Muscle of leg (tissue), 11 donors: ENCODE data around the gene AFAP1. TPM values are rescaled to one million over a fixed set of nuclear protein-coding genes. Genes with fewer than 3 reads are reported as not detected.
"Not testable (repeated sequence)": the region's sequence is repeated elsewhere in the genome, so short reads cannot be mapped to it uniquely, and the experiment has no call there.

Experiments
- DNase-seq: peaks from one replicate; pipeline ENCODE4 v3.0.0; 2013
- H3K27ac ChIP-seq: one replicate; pipeline ENCODE4 v1.5.1; 2013; ENCODE audit warnings: mild to moderate bottlenecking, low read length, control low read depth
- H3K27me3 ChIP-seq: one replicate; pipeline ENCODE4 v1.6.1; 2013; ENCODE audit warnings: low read length; ENCODE audit not compliant: control insufficient read depth, insufficient read depth
- H3K36me3 ChIP-seq: one replicate; pipeline ENCODE4 v1.6.1; 2013; ENCODE audit warnings: low read length; ENCODE audit not compliant: control insufficient read depth, insufficient read depth
- H3K4me1 ChIP-seq: one replicate; pipeline ENCODE4 v1.6.1; 2013; ENCODE audit warnings: low read length; ENCODE audit not compliant: control insufficient read depth, insufficient read depth
- H3K4me3 ChIP-seq: one replicate; pipeline ENCODE4 v1.5.1; 2013; ENCODE audit warnings: low read length, control low read depth
- H3K9me3 ChIP-seq: replicated peaks from 2 replicates; pipeline ENCODE4 v1.6.1; 2013; ENCODE audit warnings: low read depth, low read length; ENCODE audit not compliant: control insufficient read depth
- WGBS: methylation state at CpG from one replicate; pipeline ENCODE4 v1.1.5; 2013; ENCODE audit warnings: missing lambda C conversion rate; ENCODE audit not compliant: insufficient coverage; 5-methylcytosine and 5-hydroxymethylcytosine counted together
- polyA plus RNA-seq, 8 donors: library from polyadenylated mRNA; unstranded; fragments of 120-200 nt; gene quantifications; one replicate each; pipeline versions ENCODE4 v1.2.1 to v1.2.3, GENCODE V29; 2013; ENCODE audit warnings: inconsistent platforms in 1 of 8, low replicate concordance in 1 of 8; ENCODE audit not compliant: insufficient read length in 8 of 8, insufficient read depth in 1 of 8
- total RNA-seq: library from RNA; stranded (reverse); fragments of 120-200 nt; gene quantifications from one replicate; pipeline ENCODE4 v1.2.4, GENCODE V29; 2013

AFAP1 gene
- total and polyA plus RNA-seq, 9 donors = 21.9 to 43.0 (median 34.3) TPM

DNA sequence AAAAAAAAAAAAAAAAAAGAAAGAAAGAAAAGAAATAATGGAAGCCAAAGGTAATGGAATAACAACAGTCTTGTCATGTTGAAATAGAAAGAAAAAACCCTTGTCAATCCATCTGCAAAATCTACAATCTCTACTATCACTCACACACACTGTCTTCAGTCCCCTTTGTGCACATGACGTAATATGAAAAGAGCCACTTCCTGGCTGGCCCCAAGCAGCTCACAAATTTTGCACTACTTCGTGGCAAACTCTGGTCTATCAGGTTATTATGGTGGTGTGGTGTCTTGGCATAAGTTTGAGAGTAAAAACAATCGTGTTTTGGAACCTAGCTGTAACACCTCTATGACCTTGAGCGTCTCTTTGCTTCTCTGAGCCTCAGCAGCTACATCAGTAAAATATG, 8.3 kb upstream of the AFAP1 start:
- Histone ChIP-seq H3K27me3 (peaks cover 6% of the 10 kb centered on the region), H3K27ac (no peak overlapping the region), H3K4me3 (no peak overlapping the region), H3K9me3 (no peaks in the 10 kb centered on the region), H3K4me1 (peaks cover 7% of the 10 kb centered on the region), H3K36me3 (no peaks in the 10 kb centered on the region)
- no CpG with 5 or more reads among the region's 4 CpGs for WGBS
- no peak for DNase-seq

- H3K36me3 ChIP-seq = no peaks in the 10 kb centered on the region
- H3K27ac ChIP-seq = no peak overlapping the region
- WGBS = 59% methylated on average over 11 of the region's 14 CpGs
- no peaks in the 10 kb centered on the region for H3K9me3 ChIP-seq
- peak; percentile 72 for DNase-seq
- H3K4me3 ChIP-seq = no peak overlapping the region
- peaks cover 6% of the 10 kb centered on the region for H3K27me3 ChIP-seq
- peaks cover 7% of the 10 kb centered on the region for H3K4me1 ChIP-seq
Observed at GRCh38 chr4:7945709-7946380, 6.2 kb upstream of the AFAP1 start.

GRCh38 chr4:7944599-7945220, 5.0 kb upstream of the AFAP1 start:
- no CpG with 5 or more reads among the region's 5 CpGs for WGBS
- H3K4me1 ChIP-seq = peaks cover 10% of the 10 kb centered on the region
- DNase-seq = no peak
- peaks cover 6% of the 10 kb centered on the region for H3K27me3 ChIP-seq
- H3K36me3 ChIP-seq = no peaks in the 10 kb centered on the region
- no peaks in the 10 kb centered on the region for H3K9me3 ChIP-seq
- no peak overlapping the region for H3K27ac ChIP-seq
- no peak overlapping the region for H3K4me3 ChIP-seq

DNA sequence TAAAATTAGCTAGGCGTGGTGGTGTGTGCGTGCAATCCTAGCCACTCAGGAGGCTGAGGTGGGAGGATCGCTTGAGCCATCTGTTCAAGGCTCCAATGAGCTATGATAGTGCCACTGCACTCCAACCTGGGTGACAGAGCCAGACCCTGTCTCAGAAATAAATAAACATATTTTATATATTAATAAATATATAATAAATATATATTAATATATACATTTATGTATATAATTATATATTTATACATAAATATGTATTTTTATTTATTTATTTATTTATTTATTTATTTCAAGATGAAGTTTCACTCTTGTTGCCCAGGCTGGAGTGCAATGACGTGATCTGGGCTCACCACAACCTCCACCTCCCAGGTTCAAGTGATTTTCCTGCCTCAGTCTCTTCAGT, 4.0 kb upstream of the AFAP1 start:
- not testable (repeated sequence) for H3K9me3 ChIP-seq, DNase-seq, H3K27me3 ChIP-seq, H3K4me3 ChIP-seq, H3K36me3 ChIP-seq, H3K27ac ChIP-seq
- no CpG with 5 or more reads among the region's 4 CpGs for WGBS
- H3K4me1 ChIP-seq = peaks cover 10% of the 10 kb centered on the region

DNA sequence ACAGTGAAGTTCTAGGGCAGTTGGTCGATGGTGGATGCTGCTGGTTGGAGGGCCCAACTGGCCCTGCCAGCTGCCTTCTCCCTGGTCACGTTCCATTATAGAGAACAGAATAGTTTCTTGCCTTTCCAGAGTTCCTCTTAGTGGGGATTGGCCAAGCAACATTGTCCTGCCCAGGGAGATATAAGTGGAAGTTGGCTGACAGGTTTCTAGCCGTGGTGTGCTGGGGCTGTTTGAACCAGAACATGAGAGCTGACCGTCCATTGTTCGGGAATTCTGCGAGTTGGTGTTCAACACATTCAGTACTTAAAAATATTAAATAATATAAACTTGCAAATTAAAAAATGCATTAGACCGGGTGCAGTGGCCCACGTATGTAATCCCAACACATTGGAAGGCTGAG, 3.5 kb upstream of the AFAP1 start:
- no peaks in the 10 kb centered on the region for H3K9me3 ChIP-seq
- H3K4me3 ChIP-seq = no peak overlapping the region
- H3K27me3 ChIP-seq = peaks cover 2% of the 10 kb centered on the region
- no CpG with 5 or more reads among the region's 8 CpGs for WGBS
- H3K4me1 ChIP-seq = peaks cover 14% of the 10 kb centered on the region
- DNase-seq = no peak
- no peaks in the 10 kb centered on the region for H3K36me3 ChIP-seq
- no peak overlapping the region for H3K27ac ChIP-seq

GRCh38 chr4:7941965-7942496, 2.4 kb upstream of the AFAP1 start:
- WGBS = 100% methylated on average over 2 of the region's 4 CpGs
- Histone ChIP-seq H3K4me3 (no peak overlapping the region), H3K27me3 (peaks cover 6% of the 10 kb centered on the region), H3K4me1 (peaks cover 21% of the 10 kb centered on the region), H3K36me3 (no peaks in the 10 kb centered on the region), H3K9me3 (no peaks in the 10 kb centered on the region), H3K27ac (no peak overlapping the region)
- DNase-seq = no peak

- Histone ChIP-seq H3K27me3 (peaks cover 6% of the 10 kb centered on the region), H3K4me3 (no peak overlapping the region), H3K4me1 (peaks cover 20% of the 10 kb centered on the region), H3K9me3 (no peaks in the 10 kb centered on the region), H3K36me3 (no peaks in the 10 kb centered on the region), H3K27ac (no peak overlapping the region)
- no peak for DNase-seq
- 74% methylated on average over 8 of the region's 11 CpGs for WGBS
Observed at GRCh38 chr4:7941111-7941964, 1.7 kb upstream of the AFAP1 start.

- Histone ChIP-seq H3K9me3 (peaks cover 1% of the 10 kb centered on the region), H3K4me1 (peaks cover 14% of the 10 kb centered on the region), H3K36me3 (no peaks in the 10 kb centered on the region), H3K27me3 (peaks cover 4% of the 10 kb centered on the region), H3K4me3 (peak overlapping the region; percentile 84), H3K27ac (peak overlapping the region; percentile 89)
- WGBS = under 1% methylated on average over 75 of the region's 75 CpGs
- peak; percentile 89 for DNase-seq
Observed at GRCh38 chr4:7938609-7939376, 868 bp downstream of the AFAP1 start.

- 0% methylated on average over 4 of the region's 6 CpGs for whole genome bisulfite sequencing
- peak overlapping the region; percentile 89 for H3K27ac ChIP-seq
Observed at GRCh38 chr4:7938266-7938608, 1.4 kb downstream of the AFAP1 start.

More at GRCh38 chr4:7938266-7938608, 1.4 kb downstream of the AFAP1 start:
- peaks cover 6% of the 10 kb centered on the region for H3K9me3 ChIP-seq
- H3K4me1 ChIP-seq = peaks cover 14% of the 10 kb centered on the region
- peaks cover 4% of the 10 kb centered on the region for H3K27me3 ChIP-seq
- DNase-seq = no peak
- H3K36me3 ChIP-seq = peaks cover 4% of the 10 kb centered on the region
- peak overlapping the region; percentile 84 for H3K4me3 ChIP-seq
